PC-9 (cell line): ENCODE data around the gene ATXN3.

ENCODE experiments used
- CTCF ChIP-seq: fragments of 200-600 bp; sonication (generic); conservative IDR thresholded peaks from 2 replicates; pipeline ENCODE4 v1.6.1; 2017; ENCODE audit warnings: mixed run types, antibody characterized with exemption, mild to moderate bottlenecking, moderate library complexity
- EZH2 ChIP-seq: fragments of 200-600 bp; sonication (generic); IDR thresholded peaks from 2 replicates; pipeline ENCODE4 v1.8.0; 2017; ENCODE audit warnings: antibody characterized with exemption, low read depth

GRCh38 chr14:92109490-92109889 is 3.1 kb upstream of the ATXN3 start:
- no peak for TF ChIP-seq CTCF
- TF ChIP-seq EZH2 = no peak
